ENCODE results near the gene C16orf95. TPM values are rescaled to one million over a fixed set of nuclear protein-coding genes. Genes with fewer than 3 reads are reported as not detected.

The C16orf95 gene
- total and polyA plus RNA-seq, 4 donors, result 2.0 to 6.2 (median 4.6) TPM

- TF ChIP-seq ZBTB33 (IDR thresholded peaks at IDR 0.05), result no peak
- no peak for TF ChIP-seq YY1 (IDR thresholded peaks at IDR 0.05)
- no peak for TF ChIP-seq JUND (IDR thresholded peaks at IDR 0.05)
- TF ChIP-seq RXRA (IDR thresholded peaks at IDR 0.05), result no peak
Observed at GRCh38 chr16:87330257-87330624, 13.0 kb upstream of the C16orf95 start (continued).

GRCh38 chr16:87329436-87330256 lies 12.5 kb upstream of the C16orf95 start:
- Histone ChIP-seq H3K9me3 (ENCODE audit: control insufficient read depth in 4 of 4, low read length in 3 of 4) (no peaks in the 10 kb centered on the region), H3K4me1 (ENCODE audit: control insufficient read depth in 4 of 4, insufficient read depth in 4 of 4, low read length in 3 of 4) (peaks cover 0 to 3% (median 0%) of the 10 kb centered on the region in 4 donors), H3K27ac (ENCODE audit: low read depth in 1 of 2, low read length in 2 of 2) (no peak overlapping the region), H3K4me3 (ENCODE audit: low read depth in 1 of 3, low read length in 3 of 3) (no peak overlapping the region), H3K27me3 (ENCODE audit: control insufficient read depth in 4 of 4, insufficient read depth in 4 of 4, low read length in 3 of 4) (no peaks in the 10 kb centered on the region), H3K9ac (ENCODE audit: low read depth in 1 of 2, low read length in 2 of 2) (no peak overlapping the region), H3K36me3 (ENCODE audit: control insufficient read depth in 4 of 4, insufficient read depth in 3 of 4, low read depth in 1 of 4, low read length in 3 of 4) (peaks cover 19 to 58% (median 23%) of the 10 kb centered on the region in 4 donors)
- DNase-seq (ENCODE audit: low spot score), result no peak
- TF ChIP-seq REST (IDR thresholded peaks at IDR 0.05) (no peak), NR2F2 (IDR thresholded peaks at IDR 0.05) (no peak), YY1 (IDR thresholded peaks at IDR 0.05) (no peak), FOXA1 (IDR thresholded peaks at IDR 0.05) (no peak), FOXA2 (IDR thresholded peaks at IDR 0.05) (no peak), HNF4A (conservative IDR thresholded peaks at IDR 0.05) (no peak), CTCF (IDR thresholded peaks at IDR 0.05; ENCODE audit: low read depth, low read length, missing input control) (no peak), RAD21 (IDR thresholded peaks at IDR 0.05) (no peak), MAX (IDR thresholded peaks at IDR 0.05) (no peak), GABPA (IDR thresholded peaks at IDR 0.05 in 1 of 2, conservative IDR thresholded peaks at IDR 0.05 in 1 of 2) (no peak), JUND (IDR thresholded peaks at IDR 0.05) (no peak), ZBTB33 (IDR thresholded peaks at IDR 0.05) (no peak), EGR1 (IDR thresholded peaks at IDR 0.05; ENCODE audit: low read depth in 2 of 2) (no peak), ATF3 (IDR thresholded peaks at IDR 0.05) (no peak), SP1 (IDR thresholded peaks at IDR 0.05) (no peak), RXRA (IDR thresholded peaks at IDR 0.05) (no peak), HNF4G (IDR thresholded peaks at IDR 0.05) (no peak), TAF1 (conservative IDR thresholded peaks at IDR 0.05) (no peak)
- WGBS, result 94% methylated on average over 20 of the region's 20 CpGs

Measured in liver (tissue), 9 donors.